GM12864 (cell line): Measurements from ENCODE around the gene PFKP.

Experiments
- DNase-seq: peaks from one replicate; pipeline ENCODE4 v3.0.0-alpha.2; 2011; ENCODE audit warnings: low read depth
- H3K4me3 ChIP-seq: 2 replicates; pipeline ENCODE4 v1.5.1; 2011; ENCODE audit warnings: mild to moderate bottlenecking, low read depth, low read length, control low read depth
- TF ChIP-seq, protein P1 (sequence below): IDR thresholded peaks from 2 replicates; pipeline ENCODE4 v1.5.1; 2011; ENCODE audit warnings: low read depth, mild to moderate bottlenecking, moderate library complexity, low read length, control low read depth, inconsistent platforms; ENCODE audit errors: missing control alignments

Gene PFKP

DNA sequence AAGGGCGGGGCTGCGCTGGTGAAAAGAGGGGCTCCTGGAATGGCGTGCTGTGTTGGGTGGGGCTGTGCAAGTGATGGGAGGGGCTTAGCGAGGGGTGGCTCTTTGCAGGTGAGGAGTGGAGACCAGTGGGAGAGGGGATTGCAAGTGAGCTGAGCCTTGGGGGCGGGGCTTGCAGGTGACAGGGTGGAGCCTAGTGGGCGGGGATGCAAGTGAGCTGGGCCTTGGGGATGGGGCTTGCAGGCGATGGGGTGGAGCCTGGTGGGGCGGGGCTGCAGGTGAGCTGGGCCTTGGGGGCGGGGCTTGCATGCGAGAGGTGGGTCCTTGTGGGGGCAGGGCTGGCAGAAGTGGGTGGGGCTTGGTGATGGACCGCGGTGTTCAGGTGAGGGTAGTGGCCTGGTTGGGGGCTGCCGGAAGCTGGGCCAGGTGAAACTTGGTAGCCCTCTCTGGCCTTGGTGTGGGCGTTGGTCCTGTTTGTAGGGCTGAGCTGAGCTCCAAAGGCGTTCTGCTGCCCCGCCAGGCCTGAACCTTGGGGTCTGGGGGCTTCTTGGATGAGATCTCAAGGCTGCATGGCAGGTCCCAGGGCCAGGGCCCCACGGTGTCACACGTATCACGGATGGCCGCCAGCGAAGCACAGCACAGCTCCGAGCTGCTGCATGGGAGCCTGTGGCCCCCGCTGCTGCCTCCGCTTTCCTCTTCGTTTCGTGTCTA lies 106.0 kb downstream of the PFKP start:
- H3K4me3 ChIP-seq = peak overlapping the region; percentile 53
- DNase-seq = peak; percentile 70
- TF ChIP-seq, protein P1, sequence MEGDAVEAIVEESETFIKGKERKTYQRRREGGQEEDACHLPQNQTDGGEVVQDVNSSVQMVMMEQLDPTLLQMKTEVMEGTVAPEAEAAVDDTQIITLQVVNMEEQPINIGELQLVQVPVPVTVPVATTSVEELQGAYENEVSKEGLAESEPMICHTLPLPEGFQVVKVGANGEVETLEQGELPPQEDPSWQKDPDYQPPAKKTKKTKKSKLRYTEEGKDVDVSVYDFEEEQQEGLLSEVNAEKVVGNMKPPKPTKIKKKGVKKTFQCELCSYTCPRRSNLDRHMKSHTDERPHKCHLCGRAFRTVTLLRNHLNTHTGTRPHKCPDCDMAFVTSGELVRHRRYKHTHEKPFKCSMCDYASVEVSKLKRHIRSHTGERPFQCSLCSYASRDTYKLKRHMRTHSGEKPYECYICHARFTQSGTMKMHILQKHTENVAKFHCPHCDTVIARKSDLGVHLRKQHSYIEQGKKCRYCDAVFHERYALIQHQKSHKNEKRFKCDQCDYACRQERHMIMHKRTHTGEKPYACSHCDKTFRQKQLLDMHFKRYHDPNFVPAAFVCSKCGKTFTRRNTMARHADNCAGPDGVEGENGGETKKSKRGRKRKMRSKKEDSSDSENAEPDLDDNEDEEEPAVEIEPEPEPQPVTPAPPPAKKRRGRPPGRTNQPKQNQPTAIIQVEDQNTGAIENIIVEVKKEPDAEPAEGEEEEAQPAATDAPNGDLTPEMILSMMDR = no peak

DNA sequence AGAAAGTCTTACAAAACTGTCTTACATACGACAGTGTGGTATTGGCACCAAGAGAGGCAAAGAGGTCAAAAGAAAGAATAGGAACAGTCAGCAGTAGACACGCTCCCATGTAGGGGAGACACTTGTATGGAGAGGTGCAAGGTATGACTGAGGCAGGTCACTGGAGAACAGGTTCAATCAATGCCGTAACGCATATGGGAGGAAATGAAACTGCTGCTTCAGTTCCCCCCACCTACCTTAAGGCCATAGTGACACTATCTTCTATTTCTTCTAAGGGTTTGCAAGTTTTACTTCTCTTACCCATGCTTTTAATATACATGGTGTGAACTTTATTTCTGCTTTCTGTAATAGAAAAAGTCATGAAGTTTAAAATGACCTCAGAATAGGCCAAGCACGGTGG lies 110.7 kb downstream of the PFKP start:
- DNase-seq = no peak
- TF ChIP-seq, protein P1 = no peak

DNA sequence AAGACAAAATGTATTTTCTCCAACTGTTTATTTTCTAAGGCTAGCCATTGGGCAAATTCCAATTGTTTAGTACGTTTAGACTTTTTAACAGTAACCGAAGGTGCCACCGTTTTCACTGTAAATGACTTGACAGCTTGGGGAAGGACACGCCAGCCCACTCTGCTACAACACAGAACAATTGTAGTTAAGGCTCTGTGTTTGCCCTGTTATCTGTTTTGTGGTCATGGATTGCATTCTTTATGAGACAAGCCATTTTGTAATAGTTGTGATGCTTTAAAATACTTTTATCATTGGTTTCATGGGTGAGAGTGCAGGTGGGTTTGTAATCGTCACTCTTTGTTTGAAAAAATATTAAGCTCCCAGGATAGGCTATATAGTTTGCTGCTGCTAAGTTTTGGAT lies 111.8 kb downstream of the PFKP start:
- DNase-seq = no peak
- H3K4me3 ChIP-seq = no peak overlapping the region
- TF ChIP-seq, protein P1 = no peak

More for the DNA sequence above, 110.7 kb downstream of the PFKP start:
- no peak overlapping the region for H3K4me3 ChIP-seq

DNA sequence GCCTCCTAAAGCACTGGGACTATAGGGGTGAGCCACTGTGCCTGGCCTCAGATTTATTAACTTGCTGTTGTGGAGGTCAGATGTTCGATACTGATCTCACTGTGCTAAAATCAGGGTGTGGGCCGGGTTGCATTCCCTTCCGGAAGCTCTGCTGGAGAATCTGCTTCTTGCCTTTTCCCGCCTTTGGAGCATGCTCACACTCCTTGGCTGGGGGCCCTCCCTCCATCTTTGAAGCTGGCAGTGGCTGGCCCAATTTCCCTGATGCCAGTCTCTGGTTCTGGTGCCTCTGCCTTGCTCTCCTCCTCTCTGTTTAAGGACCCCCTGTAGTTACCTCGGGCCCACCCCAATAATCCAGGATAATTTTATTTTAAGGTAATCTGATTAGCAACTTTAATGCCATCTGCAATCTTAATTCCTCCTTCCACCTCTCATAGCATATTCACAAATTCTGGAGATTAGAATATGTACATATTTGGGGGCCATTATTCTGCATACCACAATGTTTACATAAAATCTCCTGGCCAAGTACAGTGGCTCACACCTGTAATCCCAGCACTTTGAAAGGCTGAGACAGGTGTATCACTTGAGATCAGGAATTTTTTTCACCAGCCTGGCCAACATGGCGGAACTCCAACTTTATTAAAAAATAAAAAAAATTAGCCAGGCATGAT lies 113.1 kb downstream of the PFKP start:
- DNase-seq = no peak
- TF ChIP-seq, protein P1 = no peak
- no peak overlapping the region for H3K4me3 ChIP-seq

DNA sequence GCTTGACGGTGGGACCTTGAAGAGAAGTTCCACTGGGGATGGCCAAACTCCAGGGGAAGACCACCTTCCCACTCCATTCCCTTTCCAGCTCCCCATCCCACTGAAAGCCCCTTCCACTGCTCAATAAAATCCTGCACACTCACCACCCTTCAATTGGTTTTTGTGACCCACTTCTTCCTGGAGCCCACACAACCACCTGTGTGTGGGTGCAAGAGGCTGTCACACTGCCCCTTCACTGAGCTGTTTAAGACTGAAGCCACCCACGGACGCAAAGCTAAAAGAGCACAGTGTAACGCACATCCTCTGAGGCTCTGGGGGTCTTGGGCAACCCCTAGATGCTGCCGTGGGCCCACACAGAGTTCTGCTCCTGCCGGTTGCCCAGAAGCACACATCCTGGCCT lies 118.0 kb downstream of the PFKP start:
- no peak for DNase-seq
- H3K4me3 ChIP-seq = no peak overlapping the region
- TF ChIP-seq, protein P1 = no peak

DNA sequence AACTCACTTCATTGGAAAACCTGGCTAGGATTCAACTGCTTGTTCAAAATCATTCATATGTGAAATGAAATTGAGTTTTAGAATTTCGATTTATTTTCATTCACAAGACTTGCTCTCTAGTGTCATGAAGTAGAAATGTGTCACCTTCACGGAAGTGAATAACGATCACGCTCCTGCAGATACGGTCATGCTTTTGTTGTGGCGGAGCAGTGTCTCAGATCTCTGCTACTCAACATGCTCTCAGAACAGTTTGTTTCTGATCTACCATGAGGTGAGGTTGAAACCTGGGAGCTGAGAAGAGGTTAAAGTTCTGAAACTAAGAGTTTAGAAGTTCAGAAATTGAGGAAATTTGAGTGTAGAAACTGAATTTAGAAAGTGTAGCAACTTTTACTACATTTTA lies 119.0 kb downstream of the PFKP start:
- no peak overlapping the region for H3K4me3 ChIP-seq
- no peak for DNase-seq
- TF ChIP-seq, protein P1 = no peak
